Uterus (tissue), 4 donors: Measurements from ENCODE around the gene HMGN1. TPM values are rescaled to one million over a fixed set of nuclear protein-coding genes. Genes with fewer than 3 reads are reported as not detected.
A peak's percentile ranks its signal among the peaks of the same experiment; 100 is the strongest.

ENCODE experiments used
- DNase-seq, 2 donors: peaks; one replicate each; pipeline ENCODE4 v3.0.0-alpha.2; 2019 to 2020
- H3K27ac ChIP-seq, 2 donors: fragments of 200-600 bp; sonication (generic); 1 replicate in 1 of 2; 2 replicates in 1 of 2; pipeline ENCODE4 v1.5.1; 2016 to 2018
- H3K27me3 ChIP-seq, 2 donors: fragments of 200-600 bp; sonication (generic); one replicate each; pipeline ENCODE4 v1.5.1; 2018 to 2019; ENCODE audit warnings: control low read depth in 1 of 2
- H3K36me3 ChIP-seq, 2 donors: fragments of 200-600 bp; sonication (generic); one replicate each; pipeline ENCODE4 v1.5.1; 2019; ENCODE audit warnings: control low read depth in 1 of 2
- H3K4me1 ChIP-seq, 2 donors: fragments of 200-600 bp; sonication (generic); one replicate each; pipeline ENCODE4 v1.5.1; 2018 to 2019; ENCODE audit warnings: control low read depth in 1 of 2
- H3K4me3 ChIP-seq, 2 donors: fragments of 200-600 bp; sonication (generic); 1 replicate in 1 of 2; 2 replicates in 1 of 2; pipeline ENCODE4 v1.5.1; 2018 to 2019; ENCODE audit warnings: mild to moderate bottlenecking in 1 of 2
- H3K9me3 ChIP-seq, 2 donors: fragments of 200-600 bp; sonication (generic); one replicate each; pipeline ENCODE4 v1.5.1; 2019; ENCODE audit warnings: control low read depth in 1 of 2
- CTCF ChIP-seq, 4 experiments: fragments of 200-600 bp in 2 of 4; fragments of 450-650 bp in 2 of 4; sonication (generic) in 2 of 4; IDR thresholded peaks; one replicate each; pipeline ENCODE4 v1.5.1; 2016 to 2019; ENCODE audit warnings: antibody characterized with exemption in 4 of 4, mild to moderate bottlenecking in 2 of 4, moderate library complexity in 1 of 4
- POLR2A ChIP-seq, 2 donors: fragments of 450-650 bp; IDR thresholded peaks; one replicate each; pipeline ENCODE4 v1.6.1; 2016; ENCODE audit warnings: antibody characterized with exemption in 2 of 2, mild to moderate bottlenecking in 1 of 2, moderate library complexity in 1 of 2
- intact Hi-C: fragments of 100-400 bp; cut with DNase I; formaldehyde crosslinking; loops from one replicate; pipeline ENCODE4 v1.15.1; 2023; ENCODE audit warnings: low total_unique reads
- total RNA-seq, 4 donors: library from RNA; depleted of rRNA in 3 of 4; stranded (reverse); fragments of >200 nt in 3 of 4; gene quantifications; one replicate each; pipeline versions ENCODE4 v1.1.0 to v1.2.4, GENCODE V29; 2014 to 2023
- donor health status: DM: yes; HTN: yes; CAD: no.

HMGN1 gene
- total RNA-seq, 4 donors from 2014 or later, result 87.9 to 222 (median 102) TPM

DNA sequence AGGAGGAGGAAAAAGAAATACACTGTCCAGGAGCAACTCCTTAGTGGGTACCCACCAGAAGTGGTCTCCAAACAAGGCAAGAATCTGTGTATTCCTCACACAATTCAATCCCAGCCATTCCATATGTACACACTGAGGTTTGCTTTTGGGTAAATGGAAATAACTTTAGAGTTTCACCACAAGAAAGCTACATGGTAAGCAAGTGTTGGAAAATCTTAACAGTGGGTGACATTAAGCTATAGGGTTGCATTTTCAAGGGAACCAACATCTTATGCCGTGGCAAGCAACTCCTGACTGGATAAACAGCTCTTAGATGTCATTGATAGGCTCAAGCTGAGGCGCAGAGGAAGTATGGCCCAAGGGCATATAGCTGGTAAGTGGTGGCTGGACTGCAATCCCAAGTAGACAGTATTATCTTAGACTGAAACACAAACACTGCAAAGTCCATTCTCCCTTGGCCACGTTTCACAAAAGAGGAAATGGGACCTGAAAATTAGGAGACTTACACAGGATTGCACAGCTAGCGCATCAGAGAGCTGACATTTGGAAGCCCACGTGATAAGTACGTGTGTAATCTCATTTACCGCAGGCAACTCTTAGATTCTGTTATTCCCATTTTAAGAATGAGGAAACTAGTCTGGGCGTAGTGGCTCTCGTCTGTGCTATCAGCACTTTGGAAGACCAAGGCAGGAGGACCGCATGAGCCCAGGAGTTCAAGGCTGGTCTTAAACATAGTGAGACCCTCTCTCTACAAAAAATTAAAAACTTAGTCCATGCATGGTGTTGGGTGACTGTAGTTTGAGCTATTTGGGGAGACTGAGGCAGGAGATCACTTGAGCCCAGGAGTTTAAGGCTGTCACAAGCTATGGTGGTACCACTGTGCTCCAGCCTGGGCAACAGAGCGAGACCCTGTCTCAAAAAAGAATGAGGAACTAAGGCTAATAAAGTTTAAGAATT is 31.5 kb downstream of the HMGN1 start:
- Histone ChIP-seq H3K9me3 (no peaks in the 10 kb centered on the region), H3K4me3 (no peak overlapping the region), H3K36me3 (no peaks in the 10 kb centered on the region), H3K4me1 (no peaks in the 10 kb centered on the region), H3K27me3 (no peaks in the 10 kb centered on the region), H3K27ac (no peak overlapping the region)
- intact Hi-C loops, result loop anchor here (10.0 kb wide), 1 partner anchor 67 kb away; a partner anchor contains a TSS
- TF ChIP-seq POLR2A (IDR thresholded peaks at IDR 0.05), result no peak
- TF ChIP-seq CTCF (IDR thresholded peaks at IDR 0.05), result no peak
- DNase-seq, result no peak

DNA sequence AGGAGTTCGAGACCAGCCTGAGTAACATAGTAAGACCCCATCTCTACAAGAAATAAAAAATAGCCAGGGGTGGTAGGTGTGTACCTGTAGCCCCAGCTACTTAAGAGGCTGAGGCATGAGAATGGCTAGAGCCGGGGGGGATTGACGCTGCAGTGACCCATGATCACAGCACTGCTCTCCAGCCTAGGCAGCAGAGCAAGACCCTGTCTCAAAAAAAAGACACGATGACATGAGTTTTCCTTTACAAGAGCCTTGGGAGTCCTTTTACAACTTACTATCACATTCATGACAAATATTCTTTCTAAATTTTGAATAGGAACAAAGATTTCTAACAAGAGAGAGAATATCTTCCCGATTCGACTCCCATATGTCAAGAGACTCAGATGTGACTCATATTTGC is 32.2 kb downstream of the HMGN1 start:
- TF ChIP-seq POLR2A (IDR thresholded peaks at IDR 0.05) (no peak), CTCF (IDR thresholded peaks at IDR 0.05) (no peak)
- no peak for DNase-seq
- Histone ChIP-seq H3K9me3 (no peaks in the 10 kb centered on the region), H3K4me1 (no peaks in the 10 kb centered on the region), H3K36me3 (no peaks in the 10 kb centered on the region), H3K27me3 (no peaks in the 10 kb centered on the region), H3K27ac (no peak overlapping the region), H3K4me3 (no peak overlapping the region)
- intact Hi-C loops, result loop anchor here (10.0 kb wide), 1 partner anchor 68 kb away; a partner anchor contains a TSS

DNA sequence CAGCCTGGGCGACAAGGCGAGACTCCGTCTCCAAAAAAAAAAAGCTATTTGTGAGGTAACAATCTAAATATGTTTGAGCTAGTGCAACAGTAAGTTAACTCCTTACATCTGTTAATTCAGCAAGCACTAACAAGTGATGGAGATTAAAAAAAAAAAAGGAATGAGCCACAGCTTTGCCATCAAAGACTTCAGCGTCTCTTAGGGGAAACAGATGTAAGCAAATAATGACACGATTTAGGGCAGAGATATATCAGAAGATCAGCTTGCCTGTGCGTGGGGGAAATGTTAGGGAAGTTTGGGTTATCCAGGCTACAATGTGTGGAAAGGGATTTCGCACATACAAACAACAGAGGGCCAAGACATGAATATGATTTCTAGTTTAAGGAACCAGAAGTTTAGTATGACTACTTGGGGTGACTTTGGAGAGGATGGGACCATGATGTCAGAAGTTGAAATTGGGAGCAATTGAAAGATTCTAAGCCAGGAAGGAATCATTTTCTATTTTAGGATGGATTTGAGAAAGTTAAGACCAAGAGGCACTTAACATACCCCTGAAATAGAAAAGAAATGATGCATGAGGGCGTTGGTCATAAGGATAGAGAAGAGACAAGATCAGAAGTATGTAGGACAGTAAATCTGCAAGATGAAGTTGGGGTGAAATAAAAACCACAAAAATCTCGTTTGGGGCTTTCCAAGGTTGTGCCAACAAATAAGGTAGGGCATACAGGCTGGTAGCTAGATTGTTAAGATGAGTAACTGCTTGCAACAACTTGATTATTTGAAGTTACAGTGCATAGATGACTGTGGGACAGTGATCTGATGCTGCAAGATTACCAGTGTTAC is 33.1 kb downstream of the HMGN1 start:
- Histone ChIP-seq H3K27ac (no peak overlapping the region), H3K4me3 (no peak overlapping the region), H3K4me1 (no peaks in the 10 kb centered on the region), H3K9me3 (no peaks in the 10 kb centered on the region), H3K36me3 (no peaks in the 10 kb centered on the region), H3K27me3 (no peaks in the 10 kb centered on the region)
- TF ChIP-seq POLR2A (IDR thresholded peaks at IDR 0.05) (no peak), CTCF (IDR thresholded peaks at IDR 0.05) (no peak)
- intact Hi-C loops, result loop anchor here (10.0 kb wide), 1 partner anchor 69 kb away; a partner anchor contains a TSS
- no peak for DNase-seq

DNA sequence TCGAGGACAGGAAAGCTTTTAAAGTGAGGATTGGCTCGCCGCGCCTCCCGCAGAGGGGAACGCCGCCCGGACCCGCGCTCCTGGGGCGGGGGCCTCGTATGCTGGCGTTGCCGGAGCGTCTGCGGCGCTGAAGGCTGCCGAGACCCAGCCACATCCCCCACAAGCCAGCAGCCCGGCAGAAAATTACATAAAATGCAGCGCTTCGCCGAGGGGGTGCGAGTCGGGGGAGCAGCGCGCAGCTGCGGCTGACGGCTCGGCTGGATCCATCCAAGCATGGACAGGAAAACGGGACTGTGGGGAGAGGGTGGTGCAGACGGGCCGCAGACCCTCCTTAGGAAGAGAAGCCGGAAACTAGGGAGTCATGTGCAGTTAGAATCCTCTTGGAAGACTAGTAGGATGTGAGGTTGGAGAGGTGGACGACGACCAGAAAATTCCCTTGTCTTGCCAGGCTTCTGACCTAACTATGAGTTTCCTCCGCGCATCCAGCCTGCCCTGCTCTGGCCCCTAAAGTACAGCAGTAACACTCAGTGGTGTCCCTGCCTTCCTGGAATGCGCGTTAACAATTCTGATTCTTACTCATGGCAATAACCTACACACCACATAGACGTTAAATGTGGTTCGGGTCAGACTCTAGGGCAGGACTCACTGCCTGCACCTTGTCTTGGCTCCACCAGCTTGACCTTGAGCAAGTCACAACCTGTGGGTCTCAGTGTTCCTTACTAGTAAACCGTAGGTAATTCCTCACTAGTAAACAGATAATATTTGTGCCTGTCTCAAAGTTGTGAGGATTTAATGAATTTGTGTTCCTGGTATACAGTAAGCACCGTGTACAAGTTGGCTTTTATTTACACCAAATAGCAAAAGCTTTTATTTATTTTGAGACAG is 34.5 kb downstream of the HMGN1 start:
- H3K9me3 ChIP-seq, result no peaks in the 10 kb centered on the region
- H3K27me3 ChIP-seq, result no peaks in the 10 kb centered on the region
- H3K27ac ChIP-seq, result peak overlapping the region; percentile 96
- DNase-seq, result peak; percentile 35 to 43
- TF ChIP-seq POLR2A (IDR thresholded peaks at IDR 0.05), result no peak
- no peak for TF ChIP-seq CTCF (IDR thresholded peaks at IDR 0.05)
- H3K4me3 ChIP-seq, result peak overlapping the region; percentile 73 to 88
- H3K4me1 ChIP-seq, result no peaks in the 10 kb centered on the region
- no peaks in the 10 kb centered on the region for H3K36me3 ChIP-seq
- intact Hi-C loops, result loop anchor here (10.0 kb wide), 1 partner anchor 70 kb away; a partner anchor contains a TSS
